Measurements from ENCODE around the gene TAF11L5.
"Not testable (repeated sequence)": the region's sequence is repeated elsewhere in the genome, so short reads cannot be mapped to it uniquely, and the experiment has no call there.

Gene TAF11L5

GRCh38 chr5:17519508-17519907 is 5.5 kb upstream of the TAF11L5 start:
- H3K4me2 ChIP-seq (ENCODE audit: low read length); H3K4me1 ChIP-seq (ENCODE audit: control insufficient read depth, low read length); H3K36me3 ChIP-seq (ENCODE audit: control insufficient read depth, low read length); H3K27ac ChIP-seq (ENCODE audit: low read depth, low read length); H3K9me2 ChIP-seq (replicated peaks; ENCODE audit: control insufficient read depth, low read length); H3F3A ChIP-seq (ENCODE audit: control insufficient read depth, insufficient read depth); H3K9me3 ChIP-seq (ENCODE audit: control insufficient read depth, insufficient read depth, low read length); H3K79me2 ChIP-seq (ENCODE audit: control insufficient read depth, low read length); H3K27me3 ChIP-seq (ENCODE audit: control insufficient read depth, low read length); H4K20me1 ChIP-seq (ENCODE audit: control insufficient read depth, insufficient read depth, low read depth, low read length); H3K4me3 ChIP-seq (ENCODE audit: low read length): not testable (repeated sequence)

- H3K79me2 ChIP-seq (ENCODE audit: control insufficient read depth, low read length); H3K36me3 ChIP-seq (ENCODE audit: control insufficient read depth, low read length); H3K27me3 ChIP-seq (ENCODE audit: control insufficient read depth, low read length); H3K4me3 ChIP-seq (ENCODE audit: low read length); H3K9me3 ChIP-seq (ENCODE audit: control insufficient read depth, insufficient read depth, low read length); H3K4me1 ChIP-seq (ENCODE audit: control insufficient read depth, low read length); H3K9me2 ChIP-seq (replicated peaks; ENCODE audit: control insufficient read depth, low read length); H4K20me1 ChIP-seq (ENCODE audit: control insufficient read depth, insufficient read depth, low read depth, low read length); H3K4me2 ChIP-seq (ENCODE audit: low read length); H3K27ac ChIP-seq (ENCODE audit: low read depth, low read length); H3F3A ChIP-seq (ENCODE audit: control insufficient read depth, insufficient read depth): not testable (repeated sequence)
Measured at GRCh38 chr5:17521501-17521900, 3.5 kb upstream of the TAF11L5 start, which contains the start of gene TAF11L4. TSS of gene TAF11L4 (plus strand) at chr5:17521801.

- not testable (repeated sequence) for H3K9me2 ChIP-seq (replicated peaks; ENCODE audit: control insufficient read depth, low read length); H3K4me3 ChIP-seq (ENCODE audit: low read length); H3K36me3 ChIP-seq (ENCODE audit: control insufficient read depth, low read length); H3K79me2 ChIP-seq (ENCODE audit: control insufficient read depth, low read length); H4K20me1 ChIP-seq (ENCODE audit: control insufficient read depth, insufficient read depth, low read depth, low read length); H3K27me3 ChIP-seq (ENCODE audit: control insufficient read depth, low read length); H3K27ac ChIP-seq (ENCODE audit: low read depth, low read length); H3K4me1 ChIP-seq (ENCODE audit: control insufficient read depth, low read length); H3F3A ChIP-seq (ENCODE audit: control insufficient read depth, insufficient read depth); H3K4me2 ChIP-seq (ENCODE audit: low read length); H3K9me3 ChIP-seq (ENCODE audit: control insufficient read depth, insufficient read depth, low read length)
Measured at GRCh38 chr5:17526504-17526903, 1.5 kb downstream of the TAF11L5 start.

GRCh38 chr5:17528369-17528768 is 3.3 kb downstream of the TAF11L5 start, which contains the start of gene TAF11L6:
TSS of gene TAF11L6 (plus strand) at chr5:17528669.
- H4K20me1 ChIP-seq (ENCODE audit: control insufficient read depth, insufficient read depth, low read depth, low read length); H3K4me2 ChIP-seq (ENCODE audit: low read length); H3K36me3 ChIP-seq (ENCODE audit: control insufficient read depth, low read length); H3F3A ChIP-seq (ENCODE audit: control insufficient read depth, insufficient read depth); H3K27me3 ChIP-seq (ENCODE audit: control insufficient read depth, low read length); H3K79me2 ChIP-seq (ENCODE audit: control insufficient read depth, low read length); H3K4me1 ChIP-seq (ENCODE audit: control insufficient read depth, low read length); H3K9me2 ChIP-seq (replicated peaks; ENCODE audit: control insufficient read depth, low read length); H3K4me3 ChIP-seq (ENCODE audit: low read length); H3K9me3 ChIP-seq (ENCODE audit: control insufficient read depth, insufficient read depth, low read length); H3K27ac ChIP-seq (ENCODE audit: low read depth, low read length): not testable (repeated sequence)
